ENCODE data around the gene ACOT8.

DNA sequence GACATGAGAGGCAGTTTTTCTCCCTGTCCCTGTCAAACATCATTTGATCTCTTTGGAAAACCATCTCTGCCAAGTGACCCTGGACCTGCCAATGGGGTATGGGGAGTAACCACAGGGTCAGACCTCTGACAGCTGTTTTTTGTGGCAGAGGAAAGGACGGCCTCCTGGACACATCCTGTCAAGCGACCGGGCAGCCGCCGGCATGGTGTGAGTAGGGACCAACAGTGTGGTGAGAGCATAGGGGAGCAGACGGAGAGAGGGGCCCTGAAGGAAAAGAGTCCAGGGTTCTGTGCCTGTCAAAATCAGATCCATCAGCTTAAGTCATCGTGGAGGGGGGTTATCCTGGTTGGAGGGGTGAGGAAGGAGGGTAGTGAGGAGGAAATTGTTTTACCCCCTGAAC is 55.3 kb downstream of the ACOT8 start:
- TF ChIP-seq POLR2A (IDR thresholded peaks at IDR 0.05; ENCODE audit: low read length) (no peak), GATA1 (IDR thresholded peaks at IDR 0.05; ENCODE audit: low read depth, low read length) (no peak)

Measured in erythroblast (primary cell).